AG04450 (cell line): ENCODE measurements around the gene PPFIBP2. TPM values are rescaled to one million over a fixed set of nuclear protein-coding genes. Genes with fewer than 3 reads are reported as not detected.

Experiments
- CTCF ChIA-PET: fragments of 300-600, 350-600 bp; formaldehyde crosslinking; extraction: SDS; loops from one replicate; lab custom pipeline; 2022; ENCODE audit warnings: antibody characterized with exemption, inconsistent platforms; lab: Charles Lee
- POLR2A ChIA-PET: fragments of 350-600 bp; formaldehyde crosslinking; extraction: SDS; loops from one replicate; lab custom pipeline; 2021; ENCODE audit warnings: antibody characterized with exemption, inconsistent platforms; lab: Yijun Ruan, JAX
- DNase-seq: peaks from one replicate; pipeline ENCODE4 v3.0.0-alpha.2; 2011; ENCODE audit warnings: low read depth, low spot score
- H3K27ac ChIP-seq: one replicate; pipeline ENCODE4 v1.5.1; 2012; ENCODE audit warnings: low read depth, low read length, control low read depth
- H3K27me3 ChIP-seq: one replicate; pipeline ENCODE4 v1.6.0; 2012; ENCODE audit warnings: low read length; ENCODE audit not compliant: control insufficient read depth, insufficient read depth
- H3K4me3 ChIP-seq: 2 replicates; pipeline ENCODE4 v1.5.1; 2011; ENCODE audit warnings: mild to moderate bottlenecking, low read depth, low read length, control low read depth
- H3K9me3 ChIP-seq: 2 replicates; pipeline ENCODE4 v1.5.1; 2012; ENCODE audit warnings: low read length; ENCODE audit not compliant: control insufficient read depth, insufficient read depth
- CTCF ChIP-seq: IDR thresholded peaks from 2 replicates; pipeline ENCODE4 v1.5.1; 2011; ENCODE audit warnings: low read depth, low read length, control low read depth, inconsistent platforms
- polyA plus RNA-seq: library from polyadenylated mRNA; depleted of rRNA; stranded (reverse); fragments of >200 nt; gene quantifications from 2 replicates; pipeline ENCODE4 v1.2.3, GENCODE V29; 2011

Gene PPFIBP2
- polyA plus RNA-seq, 1 experiment, result 4.1 TPM

DNA sequence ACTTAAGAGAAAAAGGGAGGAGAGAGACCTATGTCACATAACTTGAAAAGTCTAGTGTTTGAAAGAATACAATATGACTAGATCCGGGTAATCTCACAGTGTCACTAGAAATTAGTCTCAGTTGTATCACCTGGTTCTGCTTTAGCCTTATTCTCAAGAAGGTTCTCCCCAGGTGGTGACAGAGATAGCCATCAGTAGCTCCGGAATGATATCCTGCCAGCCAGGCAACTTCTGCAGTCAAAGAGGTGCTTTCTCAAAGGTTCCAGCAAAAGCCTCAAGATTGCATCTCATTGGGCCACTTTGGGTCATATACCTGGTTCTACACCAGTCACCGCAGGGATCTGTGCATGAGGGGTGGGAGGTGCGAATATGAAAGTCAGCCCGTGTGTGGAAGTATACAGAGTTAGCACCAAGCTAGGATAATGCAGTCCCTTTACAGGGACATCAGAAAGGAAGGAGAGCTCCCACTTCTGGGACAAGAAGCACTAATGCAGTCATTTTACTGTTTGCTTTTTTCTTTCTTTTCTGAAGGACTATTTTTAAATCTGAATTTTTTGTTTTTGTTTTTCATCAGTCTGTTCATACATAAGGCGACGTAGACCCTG, 98.4 kb downstream of the PPFIBP2 start:
- POLR2A ChIA-PET, result no interaction called here
- no peak for TF ChIP-seq CTCF
- Histone ChIP-seq H3K9me3 (no peaks in the 10 kb centered on the region), H3K4me3 (no peak overlapping the region), H3K27ac (no peak overlapping the region), H3K27me3 (no peaks in the 10 kb centered on the region)
- CTCF ChIA-PET, result interaction anchor here (1.7 kb wide), 1 partner anchor 40 kb away, joined by 5 read pairs; no protein-coding TSS in a partner anchor
- DNase-seq, result no peak

- H3K4me3 ChIP-seq, result no peak overlapping the region
- ChIA-PET POLR2A (no interaction called here), CTCF (interaction anchor here (1.7 kb wide), 1 partner anchor 41 kb away, joined by 5 read pairs; no protein-coding TSS in a partner anchor)
- H3K9me3 ChIP-seq, result no peaks in the 10 kb centered on the region
- no peak for DNase-seq
- no peaks in the 10 kb centered on the region for H3K27me3 ChIP-seq
- H3K27ac ChIP-seq, result no peak overlapping the region
- TF ChIP-seq CTCF, result no peak
Measured at GRCh38 chr11:7612661-7613393, 99.0 kb downstream of the PPFIBP2 start.

GRCh38 chr11:7613394-7613720, 99.6 kb downstream of the PPFIBP2 start:
- H3K4me3 ChIP-seq, result no peak overlapping the region
- H3K27me3 ChIP-seq, result no peaks in the 10 kb centered on the region
- TF ChIP-seq CTCF, result no peak
- ChIA-PET POLR2A (no interaction called here), CTCF (interaction anchor here (1.7 kb wide), 1 partner anchor 42 kb away, joined by 5 read pairs; no protein-coding TSS in a partner anchor)
- no peak for DNase-seq
- H3K27ac ChIP-seq, result no peak overlapping the region
- no peaks in the 10 kb centered on the region for H3K9me3 ChIP-seq

GRCh38 chr11:7614656-7615055, 100.9 kb downstream of the PPFIBP2 start:
- ChIA-PET CTCF (interaction anchor here (0.7 to 1.1 kb wide), 3 partner anchors 22 to 39 kb away, joined by 4 to 7 read pairs (median 5); no protein-coding TSS in a partner anchor), POLR2A (interaction anchor here (0.6 kb wide), 1 partner anchor 80 kb away, joined by 5 read pairs; no protein-coding TSS in a partner anchor)
- no peaks in the 10 kb centered on the region for H3K27me3 ChIP-seq
- H3K9me3 ChIP-seq, result no peaks in the 10 kb centered on the region
- no peak overlapping the region for H3K27ac ChIP-seq
- no peak overlapping the region for H3K4me3 ChIP-seq
- TF ChIP-seq CTCF, result no peak
- DNase-seq, result no peak

GRCh38 chr11:7617032-7617431, 103.2 kb downstream of the PPFIBP2 start:
- TF ChIP-seq CTCF, result no peak
- CTCF ChIA-PET, result interaction anchor here (0.6 kb wide), 1 partner anchor 576 kb away, joined by 3 read pairs; no protein-coding TSS in a partner anchor
- Histone ChIP-seq H3K27me3 (no peaks in the 10 kb centered on the region), H3K4me3 (no peak overlapping the region), H3K27ac (no peak overlapping the region), H3K9me3 (no peaks in the 10 kb centered on the region)
- DNase-seq, result no peak
- POLR2A ChIA-PET, result no interaction called here
